Inflammatory macrophage treated with lipopolysaccharide for 4 hours (primary cell): Measurements from ENCODE around the gene SLC17A1.

Experiments
- DNase-seq: peaks from one replicate; pipeline ENCODE4 v3.0.0-alpha.2; 2020

The SLC17A1 gene, protein sequence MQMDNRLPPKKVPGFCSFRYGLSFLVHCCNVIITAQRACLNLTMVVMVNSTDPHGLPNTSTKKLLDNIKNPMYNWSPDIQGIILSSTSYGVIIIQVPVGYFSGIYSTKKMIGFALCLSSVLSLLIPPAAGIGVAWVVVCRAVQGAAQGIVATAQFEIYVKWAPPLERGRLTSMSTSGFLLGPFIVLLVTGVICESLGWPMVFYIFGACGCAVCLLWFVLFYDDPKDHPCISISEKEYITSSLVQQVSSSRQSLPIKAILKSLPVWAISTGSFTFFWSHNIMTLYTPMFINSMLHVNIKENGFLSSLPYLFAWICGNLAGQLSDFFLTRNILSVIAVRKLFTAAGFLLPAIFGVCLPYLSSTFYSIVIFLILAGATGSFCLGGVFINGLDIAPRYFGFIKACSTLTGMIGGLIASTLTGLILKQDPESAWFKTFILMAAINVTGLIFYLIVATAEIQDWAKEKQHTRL

DNA sequence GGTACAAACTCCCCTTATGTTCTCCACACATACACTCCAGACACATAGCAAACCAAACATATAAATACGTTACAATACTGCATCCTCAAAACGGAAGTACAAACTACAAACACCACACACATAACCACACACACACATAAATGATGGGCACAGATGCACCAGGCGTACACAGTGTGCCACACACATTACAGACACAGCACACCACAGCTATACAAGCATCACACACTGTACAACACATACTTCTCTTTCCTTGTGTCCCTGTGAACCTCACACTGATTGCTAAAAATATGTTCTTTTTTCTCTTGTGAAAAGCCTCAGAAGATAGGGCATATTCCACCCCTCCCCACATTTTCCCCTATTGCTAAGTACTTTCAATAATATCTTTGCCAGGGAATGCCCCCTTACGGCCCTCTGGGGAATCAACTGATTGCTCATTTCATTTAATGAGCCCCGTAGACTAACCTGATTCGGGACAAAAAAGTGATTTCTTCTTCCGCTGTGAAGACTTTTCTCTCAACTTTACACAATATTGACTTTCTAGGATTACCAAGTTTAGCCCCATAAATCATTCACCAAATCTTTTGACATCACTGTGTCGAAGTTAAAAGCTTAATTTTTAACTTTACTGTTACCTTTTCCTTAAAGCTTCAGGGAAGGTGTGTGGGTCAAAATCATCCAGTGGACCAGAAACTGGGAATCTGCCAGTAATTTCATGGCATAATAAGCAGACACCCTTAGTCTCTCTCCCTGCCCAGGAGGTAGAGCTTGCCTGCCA, at the start of gene SLC17A1:
TSS of gene SLC17A1 (minus strand) at position 521 of the 775 bp plus-strand sequence. CDS start 1,495 bp downstream, outside the sequence.
- DNase-seq, result no peak

DNA sequence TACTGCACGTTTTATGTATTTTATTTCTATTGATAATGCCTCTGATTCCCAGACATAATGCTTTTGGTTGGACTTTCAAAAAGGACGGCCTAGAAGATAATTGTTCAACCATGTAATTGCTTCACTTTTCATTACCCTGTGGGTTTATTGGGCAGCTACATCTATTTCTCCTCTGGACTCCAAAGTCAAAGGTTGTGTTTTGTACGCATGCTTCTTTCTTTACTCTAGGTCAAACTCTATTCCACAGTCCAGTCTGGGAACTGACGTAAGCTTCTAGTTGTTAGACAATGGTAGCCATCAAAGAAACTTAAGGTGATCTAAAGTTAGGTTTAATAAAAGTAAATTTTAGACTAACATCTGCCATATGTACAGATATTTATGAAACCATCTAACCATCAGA, 48.7 kb upstream of the SLC17A1 start:
- DNase-seq, result no peak

DNA sequence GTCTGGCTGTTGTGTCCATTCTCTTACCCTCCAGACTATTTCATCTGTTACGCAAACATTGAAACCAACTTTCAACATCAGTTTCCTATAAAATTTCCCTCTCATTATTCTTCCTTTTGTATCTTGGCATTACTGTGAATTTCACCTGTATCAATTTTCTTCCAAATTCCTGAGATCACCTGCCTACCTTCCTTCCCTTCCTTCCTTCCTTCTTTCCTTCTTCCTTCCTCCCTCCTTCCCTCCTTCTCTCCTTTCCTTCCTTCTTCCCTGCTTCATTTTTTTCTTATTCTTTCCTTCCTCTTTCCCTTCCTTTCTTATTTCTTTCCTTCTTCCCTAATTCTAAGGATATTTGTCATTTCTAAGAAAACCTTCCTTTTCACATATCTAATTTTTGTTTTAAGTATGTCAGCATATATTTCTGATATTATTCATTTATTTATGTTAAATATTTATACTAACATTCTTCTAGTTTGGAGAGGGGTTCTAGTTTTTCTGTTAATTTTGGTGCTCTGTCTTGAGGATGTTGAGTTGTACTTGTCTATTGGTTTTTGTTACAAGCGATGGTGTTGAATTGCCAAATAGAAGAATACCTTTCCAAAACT, 47.0 kb upstream of the SLC17A1 start:
- DNase-seq, result no peak

DNA sequence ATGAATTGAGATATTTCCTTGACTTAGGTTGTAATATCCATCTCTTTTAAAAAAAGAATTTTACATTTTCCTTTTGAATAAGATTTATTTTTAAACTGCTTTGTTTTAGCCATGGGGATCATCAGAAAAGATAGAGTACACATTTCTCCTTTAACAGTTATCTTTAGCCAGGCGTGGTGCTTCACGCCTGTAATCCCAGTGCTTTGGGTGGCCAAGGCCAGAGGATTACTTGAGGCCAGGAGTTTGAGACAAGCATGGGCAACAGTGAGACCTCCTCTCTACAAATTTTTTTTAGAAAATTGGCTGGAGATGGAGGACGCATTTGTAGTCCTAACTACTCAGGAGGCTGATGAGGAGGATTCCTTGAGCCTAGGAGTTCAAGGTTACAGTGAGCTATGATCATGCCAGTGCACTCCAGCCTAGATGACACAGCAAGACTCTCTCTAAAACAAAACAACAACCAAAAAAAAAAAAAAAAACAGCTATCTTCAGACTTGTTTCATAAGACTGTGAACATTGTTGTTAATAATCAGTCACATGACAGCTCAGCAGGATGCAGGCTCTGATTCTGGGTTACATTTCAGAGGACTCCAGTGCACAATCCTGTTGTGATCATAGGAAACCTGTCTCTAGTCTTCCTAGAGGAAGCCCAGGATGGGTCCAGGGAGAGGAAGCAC, 44.2 kb upstream of the SLC17A1 start:
- peak; percentile 8 for DNase-seq

DNA sequence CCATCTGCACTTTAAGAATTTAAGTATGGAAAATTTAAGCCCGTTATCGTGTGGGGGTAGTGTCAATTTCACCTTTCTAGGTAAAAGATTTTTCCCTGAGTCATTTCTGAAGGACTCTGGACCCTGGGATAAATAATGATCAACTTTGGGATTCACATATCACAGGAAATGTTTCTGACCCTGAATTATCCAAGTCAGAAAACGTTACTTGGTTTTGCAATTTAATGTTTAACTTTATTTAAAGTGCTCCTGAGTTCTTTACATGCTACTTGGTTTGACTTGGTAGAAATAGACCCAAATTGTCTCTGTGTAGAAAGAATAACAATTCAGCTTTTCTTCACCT, 43.7 kb upstream of the SLC17A1 start:
- DNase-seq, result no peak

DNA sequence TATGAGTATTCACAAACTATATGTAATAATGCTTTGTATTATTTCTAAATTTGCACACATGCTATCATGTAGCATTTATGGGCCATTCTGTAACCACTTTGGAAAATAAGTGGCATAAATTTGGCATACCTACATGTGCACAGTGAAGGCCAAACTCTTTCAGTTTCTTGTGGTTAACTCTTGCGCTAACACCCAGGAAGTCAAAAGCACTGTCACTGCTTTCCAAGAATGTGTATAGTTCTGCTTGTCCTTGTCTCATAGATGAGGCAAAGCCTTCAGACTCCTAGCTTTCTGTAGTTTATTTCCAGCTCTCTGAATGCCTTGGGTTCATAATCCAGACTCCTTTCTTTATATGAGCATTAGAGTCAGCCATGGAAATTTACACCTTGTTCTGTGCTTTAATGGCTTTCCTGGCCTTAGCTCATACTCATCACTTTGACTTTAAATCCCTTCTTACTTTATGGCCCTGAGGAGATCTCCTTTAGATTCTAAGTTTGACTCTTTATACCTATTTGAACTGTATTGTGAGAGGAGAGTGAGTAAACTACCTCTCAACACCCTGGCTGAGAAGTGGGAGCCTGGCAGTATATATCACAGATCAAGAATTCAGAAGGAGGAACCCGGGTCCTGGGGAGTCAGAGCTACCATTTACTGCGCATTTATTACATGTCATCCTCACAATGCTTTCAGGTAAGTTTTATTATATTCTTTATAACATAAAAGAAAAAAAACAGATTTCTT, 43.1 kb upstream of the SLC17A1 start:
- DNase-seq, result peak; percentile 34

DNA sequence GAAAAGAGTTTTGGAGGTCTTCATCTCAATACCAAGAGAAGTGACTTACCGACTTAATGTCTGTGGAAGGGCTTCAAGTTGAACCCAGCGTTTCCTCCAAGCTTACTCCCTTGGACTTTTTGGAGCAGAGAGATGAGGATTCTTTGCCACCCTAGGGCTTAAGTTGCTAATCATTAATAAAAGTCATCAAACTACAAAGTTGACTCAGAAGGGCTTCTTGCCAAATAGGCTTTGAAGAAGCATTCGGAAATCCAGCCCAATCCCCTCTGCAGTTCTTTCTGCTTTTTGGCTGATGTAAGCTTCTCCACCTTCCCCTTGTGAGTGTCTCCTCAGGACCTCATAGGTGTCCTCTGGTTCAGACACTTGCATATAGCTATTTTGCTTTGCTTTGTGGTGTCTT, 42.3 kb upstream of the SLC17A1 start, which contains the start of gene SLC17A3:
TSS of gene SLC17A3 (minus strand) at position 126 of the 400 bp plus-strand sequence. CDS start 5,856 bp downstream, outside the sequence.
- no peak for DNase-seq

DNA sequence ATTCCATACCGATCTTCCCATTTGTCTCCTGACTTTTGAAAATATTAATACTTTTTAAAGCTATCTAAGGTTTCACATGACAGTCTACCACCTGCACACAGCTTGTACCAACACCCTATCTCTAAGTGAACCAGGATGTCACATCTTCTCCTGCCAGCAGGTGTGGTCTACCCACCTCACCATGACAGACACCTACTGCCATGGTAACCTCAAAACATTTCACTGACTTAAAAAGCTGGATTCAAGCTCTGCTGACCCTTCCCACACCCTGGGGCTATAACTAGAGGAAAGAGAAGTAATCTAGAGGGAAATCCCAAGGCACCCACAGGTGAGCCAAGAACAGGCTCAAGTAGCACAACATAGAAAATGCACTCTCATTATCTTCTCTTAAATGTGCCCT, 41.0 kb upstream of the SLC17A1 start:
- DNase-seq, result no peak

DNA sequence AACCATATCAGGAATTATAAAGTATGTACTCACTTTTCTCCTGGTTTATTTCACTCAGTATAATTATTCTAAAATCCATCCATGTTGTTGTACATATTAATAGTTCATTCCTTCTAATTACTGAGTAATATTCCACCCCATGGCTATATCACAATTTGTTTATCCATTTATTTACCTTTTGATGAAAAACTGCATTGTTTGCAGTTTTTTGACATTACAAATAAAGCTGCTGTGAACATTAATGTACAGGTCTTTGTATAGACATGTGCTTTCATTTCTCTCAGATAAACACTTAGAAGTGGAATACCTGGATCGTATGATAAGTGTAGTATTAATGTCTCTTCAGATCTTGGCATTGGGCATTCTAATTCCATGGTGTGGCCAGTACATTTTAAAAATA, 38.0 kb upstream of the SLC17A1 start:
- DNase-seq, result no peak

DNA sequence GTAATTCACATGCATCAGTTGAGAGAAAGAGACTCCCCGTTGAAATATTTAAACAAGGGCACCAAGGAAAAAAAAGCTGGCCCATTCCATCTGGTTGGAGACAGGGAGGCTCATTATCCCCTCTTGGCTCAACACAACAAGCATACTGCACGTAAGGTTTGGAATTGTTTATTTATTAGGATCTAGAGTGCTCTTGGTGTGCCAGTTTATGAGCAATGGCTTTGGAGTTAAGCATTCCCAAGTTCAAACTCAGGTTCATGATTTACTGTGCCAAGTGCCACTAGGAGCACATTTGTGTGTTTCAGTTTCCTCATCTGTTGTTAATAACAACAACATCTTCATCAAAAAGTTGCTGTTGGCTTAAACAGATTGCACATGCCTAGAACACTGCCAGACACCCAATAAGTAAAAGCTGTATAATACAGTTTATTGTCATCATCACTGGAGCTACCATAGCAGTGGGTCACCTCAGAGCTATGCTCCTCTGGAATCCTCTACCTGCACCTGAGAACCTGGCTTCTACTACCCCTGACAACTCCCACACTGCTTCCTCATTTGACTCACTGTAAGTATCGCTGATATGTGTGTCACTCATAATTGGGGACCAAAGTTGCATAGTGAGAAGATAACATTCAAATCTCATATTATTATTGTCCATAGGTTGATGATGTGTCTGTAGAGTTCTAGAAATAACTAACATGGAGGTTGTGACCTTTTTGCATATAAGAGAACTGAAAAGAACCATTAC, 36.8 kb upstream of the SLC17A1 start:
- no peak for DNase-seq

DNA sequence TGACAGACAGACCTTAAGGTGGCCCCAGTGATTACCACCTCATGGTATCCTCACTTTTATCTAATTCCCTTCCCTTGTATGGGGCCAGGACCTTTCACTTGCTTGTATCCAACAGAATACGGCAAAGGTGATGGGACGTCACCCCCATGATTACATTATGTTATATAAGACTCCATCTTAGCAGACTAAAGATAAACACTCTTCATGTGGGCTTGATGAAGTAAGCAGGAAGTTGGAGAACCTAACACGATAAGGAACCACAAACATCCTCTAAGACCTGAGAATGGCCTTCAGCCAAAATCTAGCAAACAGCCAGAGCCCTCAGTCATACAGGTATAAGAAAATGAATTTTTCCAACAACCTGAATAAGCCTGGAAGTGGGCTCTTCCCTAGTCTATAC, 34.2 kb upstream of the SLC17A1 start:
- no peak for DNase-seq

DNA sequence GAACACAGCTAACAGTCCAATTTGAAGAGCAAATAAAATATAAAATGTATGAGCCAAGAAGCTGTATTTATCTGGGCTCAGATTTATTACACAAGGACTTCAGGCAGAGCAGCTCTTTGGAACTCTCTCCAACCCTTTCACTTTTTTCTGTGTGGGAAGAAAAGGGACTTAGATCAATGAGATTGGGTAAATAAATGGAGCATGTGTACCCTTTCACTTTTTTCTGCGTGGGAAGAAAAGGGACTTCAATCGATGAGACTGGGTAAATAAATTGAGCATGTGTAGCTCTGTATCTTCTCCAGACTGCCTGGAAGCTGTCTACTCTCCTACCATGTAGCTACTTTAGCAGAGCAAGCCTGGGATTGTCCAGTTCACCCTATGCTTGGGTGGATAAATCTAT, 31.5 kb upstream of the SLC17A1 start:
- DNase-seq, result no peak

DNA sequence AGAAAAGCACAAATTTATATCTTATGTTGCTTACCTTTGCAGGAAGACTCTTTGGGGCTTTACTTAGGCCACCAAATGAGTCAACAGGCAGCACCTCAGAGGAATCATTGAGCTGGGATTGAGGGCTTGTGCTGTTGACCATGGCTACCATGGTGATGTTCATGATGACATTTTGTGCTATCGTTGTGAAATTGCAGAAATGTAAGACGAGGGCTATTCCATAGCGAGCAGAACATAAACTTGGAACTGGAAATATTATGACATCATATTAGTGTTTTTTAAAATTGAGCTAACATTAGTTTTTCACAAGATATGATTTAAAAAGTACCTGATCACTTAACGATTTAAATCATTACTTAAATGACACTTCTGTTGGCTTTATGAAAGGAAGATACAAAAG, 30.3 kb upstream of the SLC17A1 start:
- DNase-seq, result no peak

DNA sequence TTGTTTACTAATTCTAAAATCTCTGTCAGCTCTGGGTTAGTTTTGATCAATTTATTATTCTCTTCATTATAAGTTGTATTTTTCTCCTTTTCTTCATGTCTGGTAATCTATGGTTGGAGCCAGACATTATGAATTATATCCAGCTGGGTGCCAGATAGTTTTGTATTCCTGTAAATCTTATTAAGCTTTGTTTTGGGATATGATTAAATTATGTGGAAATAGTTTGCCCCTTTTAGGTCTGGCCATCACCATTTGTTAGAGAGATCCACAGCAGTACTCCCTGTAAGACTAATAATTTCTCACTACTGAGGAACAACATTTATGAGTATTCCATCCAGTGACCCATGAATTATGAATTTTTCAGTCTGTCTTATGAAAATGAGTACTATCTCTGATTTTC, 20.9 kb upstream of the SLC17A1 start:
- no peak for DNase-seq

DNA sequence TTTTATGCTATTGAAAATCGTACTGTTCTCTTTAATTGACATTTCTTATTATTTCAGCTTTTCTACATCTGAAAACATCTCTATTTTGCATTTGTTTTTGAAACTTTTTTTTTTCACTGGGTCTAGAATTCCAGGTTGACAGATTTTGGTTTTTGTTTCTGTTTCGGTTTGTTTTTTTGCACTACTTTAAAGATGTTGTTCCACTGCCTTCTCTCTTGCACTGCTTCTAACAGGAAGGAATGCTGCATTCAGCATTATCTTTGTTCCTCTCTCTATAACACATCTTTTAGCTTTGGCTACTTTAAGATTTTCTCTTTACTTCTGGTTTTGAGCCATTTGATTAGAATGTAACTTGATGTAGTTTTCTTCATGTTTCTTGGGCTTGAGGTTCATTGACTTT, 20.1 kb upstream of the SLC17A1 start:
- no peak for DNase-seq

DNA sequence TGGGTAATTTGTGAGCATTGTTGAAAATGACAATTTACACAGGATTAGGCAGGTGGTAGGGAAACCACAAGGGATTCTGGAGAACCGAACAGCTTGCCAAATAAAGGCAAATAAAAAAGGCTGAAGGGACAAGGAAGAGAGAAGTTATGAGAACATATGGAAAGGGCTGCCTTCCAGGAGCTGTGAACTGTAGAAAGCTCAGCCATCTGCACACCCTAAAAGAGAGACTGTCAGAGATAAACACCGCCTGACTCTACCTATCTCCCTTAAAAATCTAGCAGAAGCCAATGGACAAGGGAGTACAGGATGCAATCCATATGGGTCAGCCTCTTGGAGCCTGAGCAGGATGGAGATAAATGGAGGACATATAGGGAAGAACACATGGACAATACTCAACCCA, 12.7 kb upstream of the SLC17A1 start:
- no peak for DNase-seq

DNA sequence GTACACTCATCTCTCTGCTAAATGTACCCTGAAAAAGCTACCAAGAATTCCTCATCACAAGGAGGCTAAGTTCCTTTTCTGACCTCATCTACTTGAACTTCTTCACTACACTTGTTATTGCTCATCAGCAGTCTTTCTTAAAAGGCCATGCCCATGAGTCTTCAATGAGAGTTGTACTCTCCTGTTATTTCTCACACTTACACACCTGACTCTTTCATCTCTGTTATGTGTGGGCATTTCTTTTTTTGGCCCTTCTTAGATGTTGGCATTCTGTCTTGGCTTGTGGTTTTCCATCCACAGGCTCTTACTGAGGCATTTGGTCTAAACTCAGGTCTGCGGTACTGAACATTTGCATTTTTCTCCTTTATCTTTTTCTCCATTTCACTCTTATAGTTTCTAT, 10.7 kb upstream of the SLC17A1 start:
- DNase-seq, result no peak

DNA sequence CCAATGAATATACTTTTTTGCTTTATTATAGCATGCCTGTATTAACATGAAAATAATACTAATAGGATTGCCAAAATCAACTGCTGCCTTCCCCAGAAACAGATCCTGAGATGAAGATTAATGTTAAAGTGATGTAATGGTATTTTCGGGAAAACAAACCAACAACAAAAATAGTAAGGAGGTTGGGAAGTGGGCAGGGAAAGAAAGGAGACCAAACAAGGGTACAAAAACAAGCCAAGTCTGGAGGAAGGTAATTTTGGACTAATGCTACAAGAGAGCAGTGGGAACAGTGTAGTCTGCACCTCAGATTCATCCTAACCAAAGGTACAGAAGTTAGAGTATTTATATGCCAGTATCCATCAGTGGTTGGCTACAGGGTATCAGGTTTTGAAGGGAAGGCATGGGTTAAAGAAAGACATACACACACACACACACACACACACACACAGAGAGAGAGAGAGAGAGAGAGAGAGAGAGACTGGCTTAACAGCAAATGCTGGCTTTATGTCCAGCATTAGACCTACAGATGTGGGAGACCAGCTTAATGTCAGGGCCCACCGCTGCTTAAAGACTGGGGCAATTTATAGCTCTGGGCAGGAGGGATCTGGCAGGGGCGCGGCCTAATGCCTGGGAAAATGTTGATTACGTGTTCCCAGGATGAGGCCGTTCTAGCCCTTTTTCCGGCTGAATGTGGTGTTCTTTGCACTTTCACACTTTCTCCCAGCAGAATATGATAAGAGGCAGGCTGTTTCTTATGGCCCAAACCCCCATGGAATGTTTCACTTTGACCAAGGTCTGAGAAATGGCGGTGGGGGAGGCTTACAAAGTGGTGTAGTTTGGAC, 3.8 kb upstream of the SLC17A1 start:
- DNase-seq, result no peak

DNA sequence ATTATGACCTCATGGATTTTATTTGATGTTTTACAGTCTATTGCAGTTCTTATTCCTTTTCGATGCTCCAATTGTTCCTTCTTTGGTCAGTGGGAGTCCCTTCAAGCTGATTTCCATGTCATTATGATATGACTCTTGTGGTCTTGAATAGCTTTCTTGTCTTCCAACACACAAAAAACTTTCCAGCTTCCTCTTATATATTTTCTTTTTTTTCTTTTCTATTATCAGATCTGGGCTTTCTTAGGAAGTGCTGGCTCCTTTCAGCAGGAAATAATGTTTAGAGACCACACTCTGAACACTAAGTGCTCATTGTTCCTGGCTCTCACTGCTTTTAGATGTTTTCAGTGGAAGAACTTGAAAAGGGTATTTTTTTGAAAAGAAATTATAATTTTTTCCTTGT, 3.1 kb upstream of the SLC17A1 start:
- no peak for DNase-seq

DNA sequence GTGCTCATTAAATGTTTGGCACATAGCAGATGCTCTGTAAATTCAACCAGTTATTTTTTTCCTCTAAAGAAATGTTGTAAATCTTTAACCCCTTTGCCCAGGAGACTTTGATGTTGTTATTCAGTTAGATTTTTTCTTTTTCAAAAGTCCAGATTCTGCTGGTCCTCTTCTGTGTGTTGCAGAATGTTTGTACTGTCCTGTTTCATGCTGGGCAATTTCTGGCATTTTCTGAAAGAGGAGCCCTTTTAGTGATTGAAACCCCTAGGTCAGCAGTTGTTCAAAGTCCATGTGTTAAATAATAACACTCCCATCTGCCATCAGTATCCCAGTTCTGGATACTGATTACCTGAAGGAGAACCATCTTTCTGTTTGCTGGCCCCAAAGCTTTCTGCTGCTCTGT, 1.3 kb upstream of the SLC17A1 start:
- no peak for DNase-seq

DNA sequence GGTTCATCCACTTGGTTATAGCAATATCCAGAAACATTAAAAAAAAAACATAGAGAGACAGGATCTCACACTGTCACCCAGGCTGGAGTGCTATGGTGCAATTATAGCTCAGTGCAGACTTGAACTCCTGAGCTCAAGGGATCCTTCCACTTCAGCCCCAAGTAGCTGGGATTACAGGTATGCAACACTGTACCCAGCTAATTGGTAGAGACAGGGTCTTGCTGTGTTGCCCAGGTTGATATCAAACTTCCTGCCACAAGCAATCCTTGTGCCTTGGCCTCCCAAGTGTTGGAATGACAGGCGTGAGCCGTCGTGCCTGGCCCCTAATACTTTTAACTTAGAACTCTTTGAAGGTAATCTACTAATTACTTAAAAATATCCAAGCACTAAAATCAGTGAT, 818 bp upstream of the SLC17A1 start:
- no peak for DNase-seq
